ENCODE results near the gene SHISA9.

- TF ChIP-seq, protein P1, sequence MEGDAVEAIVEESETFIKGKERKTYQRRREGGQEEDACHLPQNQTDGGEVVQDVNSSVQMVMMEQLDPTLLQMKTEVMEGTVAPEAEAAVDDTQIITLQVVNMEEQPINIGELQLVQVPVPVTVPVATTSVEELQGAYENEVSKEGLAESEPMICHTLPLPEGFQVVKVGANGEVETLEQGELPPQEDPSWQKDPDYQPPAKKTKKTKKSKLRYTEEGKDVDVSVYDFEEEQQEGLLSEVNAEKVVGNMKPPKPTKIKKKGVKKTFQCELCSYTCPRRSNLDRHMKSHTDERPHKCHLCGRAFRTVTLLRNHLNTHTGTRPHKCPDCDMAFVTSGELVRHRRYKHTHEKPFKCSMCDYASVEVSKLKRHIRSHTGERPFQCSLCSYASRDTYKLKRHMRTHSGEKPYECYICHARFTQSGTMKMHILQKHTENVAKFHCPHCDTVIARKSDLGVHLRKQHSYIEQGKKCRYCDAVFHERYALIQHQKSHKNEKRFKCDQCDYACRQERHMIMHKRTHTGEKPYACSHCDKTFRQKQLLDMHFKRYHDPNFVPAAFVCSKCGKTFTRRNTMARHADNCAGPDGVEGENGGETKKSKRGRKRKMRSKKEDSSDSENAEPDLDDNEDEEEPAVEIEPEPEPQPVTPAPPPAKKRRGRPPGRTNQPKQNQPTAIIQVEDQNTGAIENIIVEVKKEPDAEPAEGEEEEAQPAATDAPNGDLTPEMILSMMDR (IDR thresholded peaks at IDR 0.05) = no peak
- TF ChIP-seq POLR2A (IDR thresholded peaks at IDR 0.05) = no peak
These were observed 305.2 kb downstream of the SHISA9 start for GRCh38 chr16:13206606-13207005.

All from prostate gland (tissue), 2 donors.